ENCODE measurements around the gene FOXO3.

GRCh38 chr6:108702106-108702851 is 141.6 kb downstream of the FOXO3 start:
- TF ChIP-seq POLR2AphosphoS5 (IDR thresholded peaks at IDR 0.05; ENCODE audit: borderline replicate concordance, low read depth, low read length) (no peak), EZH2 (IDR thresholded peaks at IDR 0.05) (no peak)
